Bone marrow (tissue), 2 donors: ENCODE data around the gene NELFCD.

Source experiments
- DNase-seq, 2 donors: peaks; one replicate each; lab custom pipeline; 2025; lab: John Stamatoyannopoulos, UW

Gene NELFCD

GRCh38 chr20:58994390-58995159, 13.5 kb downstream of the NELFCD start:
- no peak for DNase-seq

GRCh38 chr20:58995461-58996225, 14.6 kb downstream of the NELFCD start:
- no peak for DNase-seq

- no peak for DNase-seq
Observed at GRCh38 chr20:58996226-58996611, 15.2 kb downstream of the NELFCD start.

- no peak for DNase-seq
Observed at GRCh38 chr20:58997141-58997770, 16.2 kb downstream of the NELFCD start.

- no peak for DNase-seq
Observed at GRCh38 chr20:58998656-58999055, 17.6 kb downstream of the NELFCD start.

GRCh38 chr20:59000326-59000725, 19.3 kb downstream of the NELFCD start:
- no peak for DNase-seq

GRCh38 chr20:59001068-59001448, 20.0 kb downstream of the NELFCD start:
- DNase-seq: no peak

GRCh38 chr20:59001449-59002171, 20.6 kb downstream of the NELFCD start:
- no peak for DNase-seq

- no peak for DNase-seq
Observed at GRCh38 chr20:59002388-59002787, 21.3 kb downstream of the NELFCD start.

- DNase-seq: no peak
Observed at GRCh38 chr20:59002874-59003399, 21.9 kb downstream of the NELFCD start.

GRCh38 chr20:59003836-59004492, 22.9 kb downstream of the NELFCD start:
- no peak for DNase-seq

- peak; percentile 72 to 73 for DNase-seq
Observed at GRCh38 chr20:59004493-59004762, 23.4 kb downstream of the NELFCD start.

- peak; percentile 81 to 86 for DNase-seq
Observed at GRCh38 chr20:59004763-59005522, 23.9 kb downstream of the NELFCD start.

- no peak for DNase-seq
Observed at GRCh38 chr20:59005523-59006166, 24.6 kb downstream of the NELFCD start.

GRCh38 chr20:59006167-59006863, 25.3 kb downstream of the NELFCD start:
- no peak for DNase-seq

- peak in 1 of 2 donors; percentile 78 for DNase-seq
Observed at GRCh38 chr20:59006864-59007664, 26.0 kb downstream of the NELFCD start, which contains the start of gene CTSZ. Gene CTSZ, minus strand, starts transcription at chr20:59007254. Its CDS starts 126 bp downstream, at chr20:59007128.

GRCh38 chr20:59007665-59008511, 26.8 kb downstream of the NELFCD start:
- peak; percentile 80 to 85 for DNase-seq
